H9 (cell line): ENCODE data around the gene MCOLN3. TPM values are rescaled to one million over a fixed set of nuclear protein-coding genes. Genes with fewer than 3 reads are reported as not detected.

Experiments
- DNase-seq: peaks from one replicate; pipeline ENCODE4 v3.0.0-alpha.2; 2017
- H2AFZ ChIP-seq: one replicate; pipeline ENCODE4 v1.6.1; 2013; ENCODE audit warnings: mild to moderate bottlenecking, low read length, control low read depth, moderate library complexity
- H2AK5ac ChIP-seq: 2 replicates; pipeline ENCODE4 v1.6.1; 2013; ENCODE audit warnings: low read length, control low read depth, mixed read lengths; ENCODE audit not compliant: insufficient read length
- H2BK120ac ChIP-seq: one replicate; pipeline ENCODE4 v1.6.1; 2013; ENCODE audit warnings: low read depth, mild to moderate bottlenecking, low read length, control low read depth, inconsistent platforms; ENCODE audit not compliant: poor library complexity, severe bottlenecking
- H2BK12ac ChIP-seq: 2 replicates; pipeline ENCODE4 v1.6.1; 2013; ENCODE audit warnings: low read length, control low read depth, mixed read lengths, low read depth; ENCODE audit not compliant: insufficient read length
- H2BK15ac ChIP-seq: 2 replicates; pipeline ENCODE4 v1.6.1; 2013; ENCODE audit warnings: low read depth, low read length, control low read depth
- H2BK20ac ChIP-seq: one replicate; pipeline ENCODE4 v1.6.1; 2013; ENCODE audit warnings: low read depth, mild to moderate bottlenecking, low read length, control low read depth, inconsistent platforms; ENCODE audit not compliant: poor library complexity, severe bottlenecking
- H2BK5ac ChIP-seq: 2 replicates; pipeline ENCODE4 v1.6.1; 2013; ENCODE audit warnings: low read length, control low read depth, mixed read lengths; ENCODE audit not compliant: insufficient read length
- H3K14ac ChIP-seq: 2 replicates; pipeline ENCODE4 v1.6.1; 2013; ENCODE audit warnings: low read length, control low read depth; ENCODE audit not compliant: insufficient read depth
- H3K18ac ChIP-seq: 2 replicates; pipeline ENCODE4 v1.6.1; 2013; ENCODE audit warnings: low read depth, mild to moderate bottlenecking, mixed read lengths, low read length, control low read depth; ENCODE audit not compliant: insufficient read length
- H3K23ac ChIP-seq: 2 replicates; pipeline ENCODE4 v1.6.1; 2013; ENCODE audit warnings: low read length, control low read depth, mixed read lengths, low read depth; ENCODE audit not compliant: insufficient read length
- H3K23me2 ChIP-seq: 2 replicates; pipeline ENCODE4 v1.6.1; 2013; ENCODE audit warnings: low read depth, mild to moderate bottlenecking, mixed read lengths, low read length, control low read depth; ENCODE audit not compliant: insufficient read length, poor library complexity, severe bottlenecking
- H3K27ac ChIP-seq: 2 replicates; pipeline ENCODE4 v1.5.1; 2013; ENCODE audit warnings: low read length, control low read depth, mixed read lengths, low read depth; ENCODE audit not compliant: insufficient read length
- H3K27me3 ChIP-seq: 2 replicates; pipeline ENCODE4 v1.6.1; 2013; ENCODE audit warnings: low read length, control low read depth, inconsistent platforms; ENCODE audit not compliant: insufficient read depth
- H3K4ac ChIP-seq: 2 replicates; pipeline ENCODE4 v1.6.1; 2013; ENCODE audit warnings: low read depth, mild to moderate bottlenecking, control low read depth, inconsistent platforms, low read length, moderate library complexity
- H3K4me1 ChIP-seq: 2 replicates; pipeline ENCODE4 v1.6.1; 2013; ENCODE audit warnings: low read length, control low read depth, inconsistent platforms; ENCODE audit not compliant: insufficient read depth
- H3K4me2 ChIP-seq: 2 replicates; pipeline ENCODE4 v1.6.1; 2013; ENCODE audit warnings: low read length, control low read depth, mixed read lengths; ENCODE audit not compliant: insufficient read length, insufficient read depth
- H3K56ac ChIP-seq: 2 replicates; pipeline ENCODE4 v1.6.1; 2013; ENCODE audit warnings: low read depth, mild to moderate bottlenecking, mixed read lengths, low read length, control low read depth; ENCODE audit not compliant: insufficient read length
- H3K79me1 ChIP-seq: 2 replicates; pipeline ENCODE4 v1.6.1; 2013; ENCODE audit warnings: low read depth, mild to moderate bottlenecking, moderate library complexity, low read length, control low read depth, inconsistent platforms; ENCODE audit not compliant: insufficient read depth, poor library complexity, severe bottlenecking
- H3K79me2 ChIP-seq: 2 replicates; pipeline ENCODE4 v1.6.1; 2013; ENCODE audit warnings: low read length, control low read depth, inconsistent platforms; ENCODE audit not compliant: insufficient read depth
- H3K9ac ChIP-seq: 2 replicates; pipeline ENCODE4 v1.6.1; 2013; ENCODE audit warnings: low read length, control low read depth, mixed read lengths; ENCODE audit not compliant: insufficient read length; ENCODE audit errors: extremely low read depth
- H3K9me3 ChIP-seq: one replicate; pipeline ENCODE4 v1.6.1; 2013; ENCODE audit warnings: low read depth, low read length, inconsistent platforms; ENCODE audit not compliant: control insufficient read depth
- H3T11ph ChIP-seq: one replicate; pipeline ENCODE4 v1.6.1; 2013; ENCODE audit warnings: mild to moderate bottlenecking, low read length, control low read depth, inconsistent platforms
- H4K20me1 ChIP-seq: one replicate; pipeline ENCODE4 v1.6.1; 2013; ENCODE audit not compliant: control insufficient read depth, insufficient read length, insufficient read depth
- H4K5ac ChIP-seq: 2 replicates; pipeline ENCODE4 v1.6.1; 2013; ENCODE audit warnings: low read depth, mild to moderate bottlenecking, mixed read lengths, low read length, control low read depth; ENCODE audit not compliant: insufficient read length
- H4K8ac ChIP-seq: replicated peaks from 2 replicates; pipeline ENCODE4 v1.6.1; 2013; ENCODE audit warnings: low read length, control low read depth, mixed read lengths, low read depth; ENCODE audit not compliant: insufficient read length
- H4K91ac ChIP-seq: 2 replicates; pipeline ENCODE4 v1.6.1; 2013; ENCODE audit warnings: low read depth, mild to moderate bottlenecking, moderate library complexity, mixed read lengths, low read length, control low read depth; ENCODE audit not compliant: insufficient read length
- H3K27ac Mint-ChIP-seq, 3 experiments: 2 replicates in 2 of 3; 3 replicates in 1 of 3; pipeline ENCODE4 v1.8.0; 2020 to 2021; ENCODE audit warnings: mixed read lengths in 3 of 3, mild to moderate bottlenecking in 1 of 3, moderate library complexity in 1 of 3
- H3K27me3 Mint-ChIP-seq: 2 replicates; pipeline ENCODE4 v1.8.0; 2021; ENCODE audit warnings: low read depth, mild to moderate bottlenecking, moderate library complexity, mixed read lengths
- H3K36me3 Mint-ChIP-seq, 3 experiments: 2 replicates in 2 of 3; 3 replicates in 1 of 3; pipeline ENCODE4 v1.8.0; 2020 to 2021; ENCODE audit warnings: low read depth in 3 of 3, mixed read lengths in 3 of 3; ENCODE audit not compliant: insufficient read depth in 1 of 3
- H3K4me1 Mint-ChIP-seq, 2 experiments: 2 replicates each; pipeline ENCODE4 v1.8.0; 2020; ENCODE audit warnings: mixed read lengths in 2 of 2
- H3K4me3 Mint-ChIP-seq, 2 experiments: 2 replicates in 1 of 2; 3 replicates in 1 of 2; pipeline ENCODE4 v1.8.0; 2020 to 2021; ENCODE audit warnings: mild to moderate bottlenecking in 2 of 2, mixed read lengths in 2 of 2, moderate library complexity in 1 of 2
- H3K9me3 Mint-ChIP-seq, 2 experiments: 2 replicates in 1 of 2; 3 replicates in 1 of 2; pipeline ENCODE4 v1.8.0; 2020; ENCODE audit warnings: mild to moderate bottlenecking in 2 of 2, mixed read lengths in 2 of 2, moderate library complexity in 1 of 2
- CTCF ChIP-seq: fragments of 200-600 bp; sonication (generic); conservative IDR thresholded peaks from 3 replicates; pipeline ENCODE4 v1.8.0; 2021; ENCODE audit warnings: antibody characterized with exemption, mild to moderate bottlenecking
- WGBS: extraction: QIAGEN DNeasy Blood & Tissue Kit; methylation state at CpG from one replicate; pipeline ENCODE4 v1.1.7; 2013; ENCODE audit warnings: missing lambda C conversion rate, low lambda C conversion rate, mixed read lengths; ENCODE audit not compliant: insufficient read length; ENCODE audit errors: extremely low coverage; 5-methylcytosine and 5-hydroxymethylcytosine counted together
- total RNA-seq: library from RNA; stranded (reverse); gene quantifications from 2 replicates; pipeline ENCODE4 v1.2.1, GENCODE V29; 2021

MCOLN3 gene
- total RNA-seq, 1 experiment from 2014 or later = 10.8 TPM

DNA sequence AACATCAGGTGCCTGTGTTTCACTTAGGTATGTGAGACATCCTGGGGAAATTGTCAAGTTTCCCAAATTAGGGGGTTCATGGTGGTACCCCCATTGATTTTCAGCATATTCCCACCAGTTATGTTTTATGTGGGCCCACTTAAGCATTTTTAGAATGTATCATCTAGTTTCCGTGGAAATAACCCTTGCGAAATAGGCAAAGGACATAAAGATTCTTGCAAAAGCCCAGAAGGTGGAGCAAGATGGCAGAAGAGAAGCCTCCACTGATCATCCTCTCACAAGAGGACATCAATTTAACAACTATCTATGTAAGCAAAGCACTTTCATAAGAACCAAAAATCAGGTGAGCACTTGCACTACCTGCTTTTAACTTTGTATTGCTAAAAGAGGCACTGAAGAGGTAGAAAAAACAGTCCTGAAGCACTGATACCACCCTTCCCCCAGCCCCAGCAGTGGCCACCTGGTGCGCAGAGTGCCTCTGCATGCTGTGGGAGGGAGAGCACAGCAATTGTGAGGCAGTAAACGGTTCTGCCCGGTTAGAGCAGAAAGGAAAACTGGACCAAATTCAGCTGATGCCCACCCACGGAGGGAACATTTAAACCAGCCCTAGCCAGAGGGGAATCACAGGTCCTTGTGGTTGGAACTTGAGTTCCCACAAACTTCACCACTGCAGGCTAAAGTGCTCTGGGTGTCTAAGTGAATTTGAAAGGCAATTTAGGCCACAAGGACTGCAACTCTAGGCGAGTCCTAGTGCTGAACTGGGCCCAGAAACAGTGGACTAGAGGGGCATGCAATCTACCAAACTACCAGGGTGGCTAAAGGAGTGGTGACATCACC is 74.6 kb downstream of the MCOLN3 start:
- Histone ChIP-seq H2BK5ac (no peak overlapping the region), H3K4ac (no peak overlapping the region), H4K5ac (no peak overlapping the region), H3K79me1 (no peaks in the 10 kb centered on the region), H3T11ph (no peak overlapping the region), H3K9ac (no peak overlapping the region), H3K23me2 (no peaks in the 10 kb centered on the region), H2BK15ac (no peak overlapping the region), H3K79me2 (no peaks in the 10 kb centered on the region), H2AFZ (no peak overlapping the region), H2BK120ac (no peak overlapping the region), H2AK5ac (no peak overlapping the region), H4K8ac (peak overlapping the region; percentile 27), H3K23ac (no peak overlapping the region), H3K4me1 (peaks cover 3% of the 10 kb centered on the region; the same call in 1 of the 2 replicates), H3K4me2 (no peak overlapping the region), H3K56ac (no peak overlapping the region), H3K27ac (no peak overlapping the region), H3K27me3 (no peaks in the 10 kb centered on the region), H3K9me3 (no peaks in the 10 kb centered on the region), H4K20me1 (no peaks in the 10 kb centered on the region), H3K14ac (no peak overlapping the region), H2BK20ac (no peak overlapping the region), H4K91ac (no peak overlapping the region), H3K18ac (no peak overlapping the region), H2BK12ac (no peak overlapping the region)
- no peaks in the 10 kb centered on the region; the same call in 1 of the 2 replicates for H3K27me3 Mint-ChIP-seq
- H3K36me3 Mint-ChIP-seq = no peaks in the 10 kb centered on the region
- TF ChIP-seq CTCF = no peak
- H3K27ac Mint-ChIP-seq = peak overlapping the region in 1 of 3 experiments; percentile 27; a peak in 1 of 7 replicates
- no peak for DNase-seq
- no CpG with 5 or more reads among the region's 7 CpGs for WGBS
- H3K4me3 Mint-ChIP-seq = no peak overlapping the region
- H3K9me3 Mint-ChIP-seq = no peaks in the 10 kb centered on the region
- peaks cover 4% of the 10 kb centered on the region in 2 experiments; a peak in 2 of 4 replicates for H3K4me1 Mint-ChIP-seq
